A172 (cell line): Measurements from ENCODE around the gene PPP1R3G. TPM values are rescaled to one million over a fixed set of nuclear protein-coding genes. Genes with fewer than 3 reads are reported as not detected.
A peak's percentile ranks its signal among the peaks of the same experiment; 100 is the strongest.

ENCODE experiments used
- DNase-seq: peaks from one replicate; pipeline ENCODE4 v3.0.0-alpha.2; 2015; ENCODE audit warnings: low spot score
- total RNA-seq: library from RNA; depleted of rRNA; stranded (reverse); fragments of >200 nt; shearing (Covaris generic); gene quantifications from 2 replicates; pipeline ENCODE4 v1.2.3, GENCODE V29; 2014

PPP1R3G gene
- total RNA-seq, 1 experiment from 2014 or later = 0.22 TPM

- no peak for DNase-seq
Observed at GRCh38 chr6:5093231-5094015, 8.3 kb downstream of the PPP1R3G start.

- peak; percentile 66 for DNase-seq
Observed at GRCh38 chr6:5094327-5094726, 9.2 kb downstream of the PPP1R3G start.

GRCh38 chr6:5095236-5095635, 10.1 kb downstream of the PPP1R3G start:
- no peak for DNase-seq

- no peak for DNase-seq
Observed at GRCh38 chr6:5096482-5096881, 11.3 kb downstream of the PPP1R3G start.

GRCh38 chr6:5098501-5099270, 13.5 kb downstream of the PPP1R3G start:
- no peak for DNase-seq

GRCh38 chr6:5099537-5099936, 14.4 kb downstream of the PPP1R3G start:
- no peak for DNase-seq

- no peak for DNase-seq
Observed at GRCh38 chr6:5100806-5101205, 15.7 kb downstream of the PPP1R3G start.

- no peak for DNase-seq
Observed at GRCh38 chr6:5102267-5102970, 17.3 kb downstream of the PPP1R3G start.

GRCh38 chr6:5103250-5103649, 18.1 kb downstream of the PPP1R3G start:
- DNase-seq = no peak

GRCh38 chr6:5104667-5105066, 19.5 kb downstream of the PPP1R3G start:
- DNase-seq = no peak

GRCh38 chr6:5105146-5105545, 20.0 kb downstream of the PPP1R3G start:
- DNase-seq = no peak

- DNase-seq = no peak
Observed at GRCh38 chr6:5107341-5107740, 22.2 kb downstream of the PPP1R3G start.

GRCh38 chr6:5108068-5108467, 22.9 kb downstream of the PPP1R3G start:
- no peak for DNase-seq

- DNase-seq = no peak
Observed at GRCh38 chr6:5108536-5109150, 23.5 kb downstream of the PPP1R3G start.

GRCh38 chr6:5109436-5109835, 24.3 kb downstream of the PPP1R3G start:
- no peak for DNase-seq

GRCh38 chr6:5110246-5110645, 25.1 kb downstream of the PPP1R3G start:
- DNase-seq = no peak

- no peak for DNase-seq
Observed at GRCh38 chr6:5111626-5112025, 26.5 kb downstream of the PPP1R3G start.

GRCh38 chr6:5112066-5112799, 27.1 kb downstream of the PPP1R3G start:
- peak; percentile 85 for DNase-seq

- no peak for DNase-seq
Observed at GRCh38 chr6:5113096-5113495, 28.0 kb downstream of the PPP1R3G start.

- DNase-seq = no peak
Observed at GRCh38 chr6:5115168-5115567, 30.0 kb downstream of the PPP1R3G start.

GRCh38 chr6:5116243-5116991, 31.3 kb downstream of the PPP1R3G start:
- no peak for DNase-seq
